SK-N-SH (cell line): ENCODE data around the gene SHH.

Source experiments
- EP300 ChIP-seq, 2 experiments: IDR thresholded peaks; 2 replicates each; pipeline versions ENCODE4 v1.4.0 to v1.6.1; 2012; ENCODE audit warnings: borderline replicate concordance in 1 of 2, low read depth in 1 of 2, low read length in 1 of 2
- EZH2phosphoT487 ChIP-seq: fragments of 200-600 bp; sonication (generic); IDR thresholded peaks from 2 replicates; pipeline ENCODE4 v1.6.1; 2017; ENCODE audit warnings: low read depth, mixed run types, mild to moderate bottlenecking, antibody characterized with exemption, moderate library complexity, borderline replicate concordance
- GATA2 ChIP-seq: sonication (generic); formaldehyde crosslinking; IDR thresholded peaks from 2 replicates; pipeline ENCODE4 v1.5.0; 2020; ENCODE audit warnings: mild to moderate bottlenecking, missing genetic modification reagents
- NRF1 ChIP-seq: IDR thresholded peaks from 2 replicates; pipeline ENCODE4 v1.6.1; 2012; ENCODE audit warnings: low read depth, mild to moderate bottlenecking, low read length
- PBX3 ChIP-seq: IDR thresholded peaks from 2 replicates; pipeline ENCODE4; 2012
- POLR2AphosphoS5 ChIP-seq: IDR thresholded peaks from 2 replicates; pipeline ENCODE4 v1.6.1; 2012; ENCODE audit warnings: low read depth, low read length
- RFX5 ChIP-seq: IDR thresholded peaks from 2 replicates; pipeline ENCODE4 v1.6.1; 2012; ENCODE audit warnings: mild to moderate bottlenecking, improper control_type of control experiment, low read length
- YY1 ChIP-seq: IDR thresholded peaks from 2 replicates; pipeline ENCODE4 v1.4.0; 2012; ENCODE audit warnings: low read depth, mild to moderate bottlenecking
- TF ChIP-seq, protein P1 (sequence below): fragments of 150-350 bp; IDR thresholded peaks from 2 replicates; pipeline ENCODE4 v1.6.1; 2016; ENCODE audit warnings: mild to moderate bottlenecking, low read depth, low read length
- TF ChIP-seq, protein P2 (sequence below): IDR thresholded peaks from 2 replicates; pipeline ENCODE4 v1.6.1; 2012; ENCODE audit warnings: mild to moderate bottlenecking, low read depth, low read length, moderate library complexity
- TF ChIP-seq, protein P3 (sequence below): fragments of 200-600 bp; sonication (generic); IDR thresholded peaks from 2 replicates; pipeline ENCODE4 v1.6.1; 2017; ENCODE audit warnings: antibody characterized with exemption, mild to moderate bottlenecking, moderate library complexity
- TF ChIP-seq, protein P4 (sequence below): fragments of 150-350 bp; IDR thresholded peaks from 2 replicates; pipeline ENCODE4 v1.6.1; 2017; ENCODE audit warnings: antibody characterized with exemption, low read length, low read depth, borderline replicate concordance

- TF ChIP-seq EZH2phosphoT487 (no peak), POLR2AphosphoS5 (no peak), RFX5 (no peak), NRF1 (no peak), YY1 (no peak), GATA2 (CRISPR knock-in tag) (no peak), PBX3 (no peak), EP300 (IDR thresholded peaks at IDR 0.05; ENCODE audit: borderline replicate concordance in 1 of 2, low read depth in 1 of 2, low read length in 1 of 2) (no peak)
- TF ChIP-seq, protein P1, sequence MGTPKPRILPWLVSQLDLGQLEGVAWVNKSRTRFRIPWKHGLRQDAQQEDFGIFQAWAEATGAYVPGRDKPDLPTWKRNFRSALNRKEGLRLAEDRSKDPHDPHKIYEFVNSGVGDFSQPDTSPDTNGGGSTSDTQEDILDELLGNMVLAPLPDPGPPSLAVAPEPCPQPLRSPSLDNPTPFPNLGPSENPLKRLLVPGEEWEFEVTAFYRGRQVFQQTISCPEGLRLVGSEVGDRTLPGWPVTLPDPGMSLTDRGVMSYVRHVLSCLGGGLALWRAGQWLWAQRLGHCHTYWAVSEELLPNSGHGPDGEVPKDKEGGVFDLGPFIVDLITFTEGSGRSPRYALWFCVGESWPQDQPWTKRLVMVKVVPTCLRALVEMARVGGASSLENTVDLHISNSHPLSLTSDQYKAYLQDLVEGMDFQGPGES, result no peak
- TF ChIP-seq, protein P2, sequence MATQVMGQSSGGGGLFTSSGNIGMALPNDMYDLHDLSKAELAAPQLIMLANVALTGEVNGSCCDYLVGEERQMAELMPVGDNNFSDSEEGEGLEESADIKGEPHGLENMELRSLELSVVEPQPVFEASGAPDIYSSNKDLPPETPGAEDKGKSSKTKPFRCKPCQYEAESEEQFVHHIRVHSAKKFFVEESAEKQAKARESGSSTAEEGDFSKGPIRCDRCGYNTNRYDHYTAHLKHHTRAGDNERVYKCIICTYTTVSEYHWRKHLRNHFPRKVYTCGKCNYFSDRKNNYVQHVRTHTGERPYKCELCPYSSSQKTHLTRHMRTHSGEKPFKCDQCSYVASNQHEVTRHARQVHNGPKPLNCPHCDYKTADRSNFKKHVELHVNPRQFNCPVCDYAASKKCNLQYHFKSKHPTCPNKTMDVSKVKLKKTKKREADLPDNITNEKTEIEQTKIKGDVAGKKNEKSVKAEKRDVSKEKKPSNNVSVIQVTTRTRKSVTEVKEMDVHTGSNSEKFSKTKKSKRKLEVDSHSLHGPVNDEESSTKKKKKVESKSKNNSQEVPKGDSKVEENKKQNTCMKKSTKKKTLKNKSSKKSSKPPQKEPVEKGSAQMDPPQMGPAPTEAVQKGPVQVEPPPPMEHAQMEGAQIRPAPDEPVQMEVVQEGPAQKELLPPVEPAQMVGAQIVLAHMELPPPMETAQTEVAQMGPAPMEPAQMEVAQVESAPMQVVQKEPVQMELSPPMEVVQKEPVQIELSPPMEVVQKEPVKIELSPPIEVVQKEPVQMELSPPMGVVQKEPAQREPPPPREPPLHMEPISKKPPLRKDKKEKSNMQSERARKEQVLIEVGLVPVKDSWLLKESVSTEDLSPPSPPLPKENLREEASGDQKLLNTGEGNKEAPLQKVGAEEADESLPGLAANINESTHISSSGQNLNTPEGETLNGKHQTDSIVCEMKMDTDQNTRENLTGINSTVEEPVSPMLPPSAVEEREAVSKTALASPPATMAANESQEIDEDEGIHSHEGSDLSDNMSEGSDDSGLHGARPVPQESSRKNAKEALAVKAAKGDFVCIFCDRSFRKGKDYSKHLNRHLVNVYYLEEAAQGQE, result no peak
- TF ChIP-seq, protein P3, sequence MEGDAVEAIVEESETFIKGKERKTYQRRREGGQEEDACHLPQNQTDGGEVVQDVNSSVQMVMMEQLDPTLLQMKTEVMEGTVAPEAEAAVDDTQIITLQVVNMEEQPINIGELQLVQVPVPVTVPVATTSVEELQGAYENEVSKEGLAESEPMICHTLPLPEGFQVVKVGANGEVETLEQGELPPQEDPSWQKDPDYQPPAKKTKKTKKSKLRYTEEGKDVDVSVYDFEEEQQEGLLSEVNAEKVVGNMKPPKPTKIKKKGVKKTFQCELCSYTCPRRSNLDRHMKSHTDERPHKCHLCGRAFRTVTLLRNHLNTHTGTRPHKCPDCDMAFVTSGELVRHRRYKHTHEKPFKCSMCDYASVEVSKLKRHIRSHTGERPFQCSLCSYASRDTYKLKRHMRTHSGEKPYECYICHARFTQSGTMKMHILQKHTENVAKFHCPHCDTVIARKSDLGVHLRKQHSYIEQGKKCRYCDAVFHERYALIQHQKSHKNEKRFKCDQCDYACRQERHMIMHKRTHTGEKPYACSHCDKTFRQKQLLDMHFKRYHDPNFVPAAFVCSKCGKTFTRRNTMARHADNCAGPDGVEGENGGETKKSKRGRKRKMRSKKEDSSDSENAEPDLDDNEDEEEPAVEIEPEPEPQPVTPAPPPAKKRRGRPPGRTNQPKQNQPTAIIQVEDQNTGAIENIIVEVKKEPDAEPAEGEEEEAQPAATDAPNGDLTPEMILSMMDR, result no peak
- TF ChIP-seq, protein P4, sequence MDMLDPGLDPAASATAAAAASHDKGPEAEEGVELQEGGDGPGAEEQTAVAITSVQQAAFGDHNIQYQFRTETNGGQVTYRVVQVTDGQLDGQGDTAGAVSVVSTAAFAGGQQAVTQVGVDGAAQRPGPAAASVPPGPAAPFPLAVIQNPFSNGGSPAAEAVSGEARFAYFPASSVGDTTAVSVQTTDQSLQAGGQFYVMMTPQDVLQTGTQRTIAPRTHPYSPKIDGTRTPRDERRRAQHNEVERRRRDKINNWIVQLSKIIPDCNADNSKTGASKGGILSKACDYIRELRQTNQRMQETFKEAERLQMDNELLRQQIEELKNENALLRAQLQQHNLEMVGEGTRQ, result no peak
Observed at GRCh38 chr7:155818820-155819168, 6.5 kb upstream of the SHH start.
